Skin epidermis (tissue), 12 donors: ENCODE measurements around the gene LOXL4.
"Not testable (repeated sequence)": the region's sequence is repeated elsewhere in the genome, so short reads cannot be mapped to it uniquely, and the experiment has no call there.

Experiments
- H3K27ac ChIP-seq, 21 experiments: fragments of 200-600 bp; sonication (generic) in 11 of 21; one replicate each; pipeline ENCODE4 v1.5.0; 2020; ENCODE audit warnings: mild to moderate bottlenecking in 3 of 21, inconsistent platforms in 2 of 21, moderate library complexity in 2 of 21
- H3K4me3 ChIP-seq, 7 experiments: fragments of 200-600 bp; sonication (generic) in 2 of 7; one replicate each; pipeline ENCODE4 v1.5.0; 2020; ENCODE audit warnings: inconsistent platforms in 2 of 7, mild to moderate bottlenecking in 2 of 7, moderate library complexity in 1 of 7

The LOXL4 gene

GRCh38 chr10:98253499-98253898, 14.5 kb downstream of the LOXL4 start:
- Histone ChIP-seq H3K4me3 (no peak overlapping the region), H3K27ac (no peak overlapping the region)

DNA sequence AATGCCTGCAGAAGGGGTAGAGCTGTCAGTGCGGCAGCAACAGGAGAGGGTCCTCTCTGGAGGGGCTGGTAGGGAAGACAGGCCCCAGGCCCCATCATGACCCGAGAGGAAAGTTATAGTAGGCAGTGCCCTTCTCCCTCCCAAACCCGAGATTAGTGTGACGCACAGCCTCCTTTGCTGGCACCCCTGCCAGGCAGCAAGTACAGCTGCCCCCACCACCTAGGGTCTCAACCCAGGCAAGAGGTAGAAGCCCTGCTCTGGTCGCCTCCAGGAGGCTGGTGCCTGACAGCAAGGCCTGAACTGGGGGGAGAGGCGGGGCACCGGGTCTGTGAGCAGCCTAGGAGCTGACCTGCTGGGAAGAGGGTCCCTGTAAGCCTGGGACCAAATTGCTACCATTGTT, 15.5 kb downstream of the LOXL4 start:
- H3K4me3 ChIP-seq, result no peak overlapping the region
- H3K27ac ChIP-seq, result peak overlapping the region in 1 of 21 experiments; percentile 24

GRCh38 chr10:98251399-98251798, 16.6 kb downstream of the LOXL4 start:
- Histone ChIP-seq H3K27ac (no peak overlapping the region), H3K4me3 (no peak overlapping the region)

DNA sequence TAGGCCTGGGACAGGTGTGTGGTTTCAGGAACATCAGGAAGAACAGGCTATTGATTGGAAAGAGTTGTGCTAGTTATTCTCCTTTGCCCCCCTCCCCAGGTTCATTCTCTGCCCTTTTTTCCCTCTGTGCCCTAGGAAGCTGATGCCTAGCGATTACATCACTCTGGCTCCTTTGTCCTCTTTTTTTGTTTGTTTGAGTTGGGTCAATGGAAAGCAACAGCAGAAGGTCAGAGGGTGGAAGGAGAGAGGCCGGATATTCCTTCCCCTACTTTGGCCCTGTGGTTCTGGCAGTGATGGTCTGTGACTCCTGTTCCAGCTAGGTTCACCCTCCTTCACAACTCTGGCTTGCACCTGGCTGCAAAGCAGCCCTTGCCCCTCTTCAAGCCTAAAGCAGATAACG, 18.9 kb downstream of the LOXL4 start:
- Histone ChIP-seq H3K27ac (no peak overlapping the region), H3K4me3 (no peak overlapping the region)

GRCh38 chr10:98248018-98248417, 20.0 kb downstream of the LOXL4 start:
- Histone ChIP-seq H3K4me3 (no peak overlapping the region), H3K27ac (no peak overlapping the region)

DNA sequence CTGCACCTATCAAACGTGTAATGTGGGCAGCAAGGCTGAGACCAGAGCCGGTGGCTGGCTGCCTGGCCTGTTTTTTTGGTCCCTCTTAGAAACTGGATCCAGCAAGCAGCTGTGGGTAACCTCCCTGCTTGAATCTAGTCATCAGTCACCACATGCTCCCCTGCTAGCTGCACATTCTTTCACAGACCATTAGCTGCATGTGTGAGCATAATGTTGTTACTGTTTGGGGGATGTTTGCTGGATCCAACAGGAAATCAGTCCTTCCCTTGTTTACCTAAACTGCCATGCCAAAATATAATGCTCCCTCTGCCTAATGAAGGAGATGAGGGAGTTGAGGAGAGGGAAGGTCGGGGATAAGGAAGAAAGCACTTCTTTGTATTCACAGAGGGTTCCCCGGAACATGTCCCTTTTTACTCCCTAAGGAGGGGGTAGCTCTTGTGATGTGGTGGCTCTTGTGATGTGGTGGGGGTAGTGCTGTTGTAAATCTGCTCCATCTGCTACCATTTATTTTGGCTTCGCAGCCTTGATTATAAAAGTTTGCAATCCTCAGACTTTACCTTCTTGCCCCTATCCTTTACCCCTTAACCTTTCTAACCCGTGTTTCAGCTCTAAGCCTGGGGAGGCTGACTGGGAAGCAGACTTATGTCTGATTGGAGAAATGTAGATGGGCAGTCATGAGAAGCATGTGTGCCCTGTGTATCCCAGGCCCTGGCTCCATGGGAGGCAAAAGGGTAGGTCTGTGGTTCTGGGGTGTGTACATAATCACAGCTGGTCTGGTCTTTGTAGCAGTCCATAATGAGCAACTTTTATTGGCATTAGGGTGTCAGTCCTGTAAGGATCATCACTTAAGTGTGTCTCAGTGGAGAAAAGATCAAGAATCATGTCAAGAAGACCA, 20.8 kb downstream of the LOXL4 start:
- no peak overlapping the region for H3K4me3 ChIP-seq
- peak overlapping the region in 1 of 21 experiments; percentile 12 for H3K27ac ChIP-seq

GRCh38 chr10:98244586-98244985, 23.4 kb downstream of the LOXL4 start:
- Histone ChIP-seq H3K27ac (no peak overlapping the region), H3K4me3 (no peak overlapping the region)

GRCh38 chr10:98244141-98244540, 23.9 kb downstream of the LOXL4 start:
- no peak overlapping the region for H3K27ac ChIP-seq
- H3K4me3 ChIP-seq, result no peak overlapping the region

DNA sequence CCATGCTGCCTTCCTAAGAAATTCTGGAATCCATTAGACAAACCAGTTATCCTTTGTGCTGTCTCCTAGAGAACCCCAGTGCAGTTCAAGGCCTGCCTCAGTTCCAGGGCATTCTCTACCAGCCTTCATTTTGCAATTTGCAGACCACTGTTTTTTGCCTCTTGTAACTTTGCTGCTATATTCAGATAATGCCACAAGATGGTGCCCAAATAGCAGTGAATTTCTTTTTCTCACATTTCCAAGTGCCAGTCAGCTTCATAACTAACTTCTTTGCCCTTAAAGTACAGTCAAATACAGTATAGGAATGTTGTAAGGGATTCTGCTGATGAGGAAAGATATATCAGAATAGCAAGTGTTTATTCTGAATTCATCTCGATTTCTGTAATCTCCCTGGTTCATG, 25.2 kb downstream of the LOXL4 start:
- H3K27ac ChIP-seq, result no peak overlapping the region
- H3K4me3 ChIP-seq, result no peak overlapping the region

GRCh38 chr10:98240524-98240923, 27.5 kb downstream of the LOXL4 start:
- Histone ChIP-seq H3K4me3 (no peak overlapping the region), H3K27ac (no peak overlapping the region)

DNA sequence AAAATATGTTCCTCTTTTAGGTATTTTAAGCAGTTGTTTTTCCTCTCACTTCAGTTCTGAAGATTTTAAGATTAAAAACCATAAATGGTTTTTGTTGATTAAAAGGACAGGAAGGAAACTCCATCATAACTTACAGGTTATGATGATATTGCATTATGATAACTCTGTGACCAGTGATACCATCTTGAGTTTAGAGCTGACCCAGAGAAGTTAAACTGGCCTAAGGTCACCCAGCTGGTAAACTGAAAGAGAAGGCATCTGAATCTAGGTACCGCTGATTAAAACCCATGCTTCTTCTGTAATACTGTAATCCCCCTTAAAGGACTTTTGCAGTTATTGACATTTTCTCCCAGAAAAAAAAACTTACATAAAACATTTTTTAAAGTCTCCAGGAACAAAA, 29.6 kb downstream of the LOXL4 start:
- H3K27ac ChIP-seq, result no peak overlapping the region

GRCh38 chr10:98236862-98237261, 31.1 kb downstream of the LOXL4 start:
- Histone ChIP-seq H3K27ac (no peak overlapping the region), H3K4me3 (no peak overlapping the region)

More for the DNA sequence above, 29.6 kb downstream of the LOXL4 start:
- H3K4me3 ChIP-seq, result no peak overlapping the region

DNA sequence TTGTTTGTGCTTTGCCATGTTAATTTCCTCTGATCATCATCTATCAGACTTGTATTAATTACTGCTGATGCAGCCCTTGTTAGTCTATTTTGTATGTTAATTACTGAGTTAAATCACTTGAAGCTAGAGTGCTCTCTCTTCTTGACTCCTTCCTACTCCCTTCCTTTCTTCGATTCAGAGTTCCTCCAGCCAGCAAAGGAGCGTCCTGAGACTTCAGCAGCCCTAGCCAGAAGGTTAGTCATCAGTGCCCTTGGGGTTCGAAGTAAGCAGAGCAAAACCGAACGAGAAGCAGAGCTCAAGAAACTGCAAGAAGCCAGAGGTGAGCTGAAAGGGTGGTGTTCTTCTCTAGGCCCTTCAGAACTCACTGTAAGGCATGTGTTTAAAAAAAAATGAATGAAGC, 32.1 kb downstream of the LOXL4 start:
- Histone ChIP-seq H3K27ac (no peak overlapping the region), H3K4me3 (no peak overlapping the region)

GRCh38 chr10:98231417-98231816, 36.6 kb downstream of the LOXL4 start:
- Histone ChIP-seq H3K4me3 (no peak overlapping the region), H3K27ac (no peak overlapping the region)

DNA sequence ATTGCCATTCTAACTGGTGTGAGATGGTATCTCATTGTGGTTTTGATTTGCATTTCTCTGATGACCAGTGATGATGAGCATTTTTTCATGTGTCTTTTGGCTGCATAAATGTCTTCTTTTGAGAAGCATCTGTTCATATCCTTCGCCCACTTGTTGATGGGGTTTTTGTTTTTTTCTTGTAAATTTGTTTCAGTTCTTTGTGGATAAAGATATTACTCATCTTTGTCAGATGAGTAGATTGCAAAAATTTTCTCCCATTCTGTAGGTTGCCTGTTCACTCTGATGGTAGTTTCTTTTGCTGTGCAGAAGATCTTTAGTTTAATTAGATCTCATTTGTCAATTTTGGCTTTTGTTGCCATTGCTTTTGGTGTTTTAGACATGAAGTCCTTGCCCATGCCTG, 39.7 kb downstream of the LOXL4 start:
- not testable (repeated sequence) for H3K27ac ChIP-seq, H3K4me3 ChIP-seq

DNA sequence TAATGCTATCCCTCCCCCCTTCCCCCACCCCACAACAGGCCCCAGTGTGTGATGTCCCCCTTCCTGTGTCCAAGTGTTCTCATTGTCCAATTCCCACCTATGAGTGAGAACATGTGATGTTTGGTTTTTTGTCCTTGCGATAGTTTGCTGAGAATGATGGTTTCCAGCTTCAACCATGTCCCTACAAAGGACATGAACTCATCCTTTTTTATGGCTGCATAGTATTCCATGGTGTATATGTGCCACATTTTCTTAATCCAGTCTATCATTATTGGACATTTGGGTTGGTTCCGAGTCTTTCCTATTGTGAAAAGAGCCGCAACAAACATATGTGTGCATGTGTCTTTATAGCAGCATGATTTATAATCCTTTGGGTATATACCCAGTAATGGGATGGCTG, 40.3 kb downstream of the LOXL4 start:
- H3K27ac ChIP-seq, H3K4me3 ChIP-seq: not testable (repeated sequence)

- H3K27ac ChIP-seq, result no peak overlapping the region
- H3K4me3 ChIP-seq, result no peak overlapping the region
Observed at GRCh38 chr10:98226508-98227144, 41.4 kb downstream of the LOXL4 start.

DNA sequence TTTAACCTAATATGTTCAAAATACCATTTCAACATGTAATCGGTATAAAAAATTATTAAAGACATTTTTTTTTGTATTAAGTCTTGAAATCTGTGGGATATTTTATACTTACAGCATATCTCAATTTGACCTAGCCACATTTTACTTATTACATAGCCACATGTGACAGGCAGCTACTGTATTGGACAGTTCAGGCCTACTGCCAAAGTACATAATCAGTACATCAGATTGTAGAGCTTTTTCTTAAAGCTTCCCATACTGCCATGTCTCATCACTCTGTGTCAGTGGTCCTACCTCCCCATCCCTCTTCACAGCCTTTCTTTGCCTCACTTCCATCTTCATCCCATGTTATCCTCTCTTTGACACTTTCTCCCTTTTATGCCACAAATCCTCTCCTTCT, 43.0 kb downstream of the LOXL4 start:
- no peak overlapping the region for H3K4me3 ChIP-seq
- H3K27ac ChIP-seq, result no peak overlapping the region

DNA sequence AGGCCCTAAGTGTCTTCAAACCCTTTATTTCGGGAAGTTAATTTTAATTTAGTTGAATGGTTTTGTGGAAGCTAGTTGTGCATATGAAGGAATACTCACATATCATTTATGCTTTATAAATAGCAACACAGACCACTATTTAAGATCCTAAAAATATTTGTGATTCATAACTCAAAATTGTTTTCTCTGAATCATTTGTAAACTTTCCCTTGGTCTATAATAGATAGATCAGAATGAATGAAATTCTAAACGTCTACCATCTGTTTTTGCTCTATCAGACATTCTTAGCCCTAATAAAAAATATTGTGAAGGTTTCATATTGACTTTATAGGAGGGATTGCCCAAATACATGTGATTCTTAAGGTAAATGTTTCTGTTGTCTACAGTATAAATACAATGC, 43.5 kb downstream of the LOXL4 start:
- H3K27ac ChIP-seq, result no peak overlapping the region

GRCh38 chr10:98223874-98224273, 44.1 kb downstream of the LOXL4 start:
- no peak overlapping the region for H3K4me3 ChIP-seq
- no peak overlapping the region for H3K27ac ChIP-seq

More for the DNA sequence above, 43.5 kb downstream of the LOXL4 start:
- no peak overlapping the region for H3K4me3 ChIP-seq

DNA sequence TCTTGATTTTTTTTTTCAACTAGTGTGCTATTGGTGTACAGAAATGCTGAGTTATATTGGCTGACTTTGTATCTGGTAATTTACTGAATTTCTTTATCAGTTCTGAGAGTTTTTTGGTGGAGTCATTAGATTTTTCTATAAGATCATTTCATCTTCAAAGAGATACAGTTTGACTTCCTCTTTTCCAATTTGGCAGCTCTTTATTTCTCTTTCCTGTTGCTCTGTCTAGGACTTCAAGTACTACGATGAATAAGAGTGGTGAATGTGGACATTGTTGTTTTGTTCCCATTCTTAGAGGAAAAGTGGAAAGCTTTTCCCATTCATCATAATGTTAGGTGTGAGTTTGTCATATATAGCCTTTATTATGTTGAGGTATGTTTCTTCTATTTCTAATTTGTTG, 50.2 kb downstream of the LOXL4 start:
- Histone ChIP-seq H3K27ac (no peak overlapping the region), H3K4me3 (no peak overlapping the region)
